Measurements from ENCODE around the gene HNRNPC. TPM values are rescaled to one million over a fixed set of nuclear protein-coding genes. Genes with fewer than 3 reads are reported as not detected.

HNRNPC gene
- total and polyA plus RNA-seq, 8 donors, result 118 to 269 (median 184) TPM

Other genes starting within 250 kb of the HNRNPC start
- 10 to 100 TPM; 37.5 to 75.4 (median 47.4) TPM for gene NDRG2, start 244.4 kb downstream of the HNRNPC start, total RNA-seq
- 100 to 1,000 TPM; 104 to 159 TPM for gene NDRG2, start 244.4 kb downstream of the HNRNPC start, polyA plus RNA-seq
- under 1 TPM in 1 of 6 donors, not detected in 5; 0.23 TPM for gene TPPP2, start 239.2 kb downstream of the HNRNPC start, total RNA-seq
- under 1 TPM; 0.46 to 0.59 TPM for gene TPPP2, start 239.2 kb downstream of the HNRNPC start, polyA plus RNA-seq
- gene RNASE13, start 234.6 kb downstream of the HNRNPC start, total RNA-seq, result under 1 TPM in 2 of 6 donors, not detected in 4; 0.08 to 0.12 TPM
- gene RNASE13, start 234.6 kb downstream of the HNRNPC start, polyA plus RNA-seq, result under 1 TPM; 0.15 to 0.23 TPM
- under 1 TPM in 4 of 6 donors, not detected in 2; 0.23 to 0.78 (median 0.28) TPM for gene RNASE7, start 227.1 kb downstream of the HNRNPC start, total RNA-seq
- gene RNASE7, start 227.1 kb downstream of the HNRNPC start, polyA plus RNA-seq, result under 1 TPM in 1 of 2 donors, not detected in 1; 0.11 TPM
- not detected for gene RNASE8, start 211.6 kb downstream of the HNRNPC start, total RNA-seq
- not detected for gene RNASE8, start 211.6 kb downstream of the HNRNPC start, polyA plus RNA-seq
- gene ARHGEF40, start 199.1 kb downstream of the HNRNPC start, total RNA-seq, result 10 to 100 TPM; 24.5 to 58.0 (median 36.4) TPM
- 10 to 100 TPM; 68.8 to 77.0 TPM for gene ARHGEF40, start 199.1 kb downstream of the HNRNPC start, polyA plus RNA-seq
- 10 to 100 TPM; 13.5 to 23.6 (median 16.1) TPM for gene ZNF219, start 170.8 kb downstream of the HNRNPC start, total RNA-seq
- 10 to 100 TPM; 19.8 to 20.5 TPM for gene ZNF219, start 170.8 kb downstream of the HNRNPC start, polyA plus RNA-seq
- 1 to 10 TPM in 2 of 6 donors, under 1 TPM in 4; 0.16 to 1.6 (median 0.56) TPM for gene TMEM253, start 168.4 kb downstream of the HNRNPC start, total RNA-seq
- gene TMEM253, start 168.4 kb downstream of the HNRNPC start, polyA plus RNA-seq, result 1 to 10 TPM; 1.8 to 4.9 TPM
- not detected for gene OR5AU1, start 113.4 kb downstream of the HNRNPC start, total RNA-seq
- not detected for gene OR5AU1, start 113.4 kb downstream of the HNRNPC start, polyA plus RNA-seq
- under 1 TPM in 3 of 6 donors, not detected in 3; 0.16 to 0.23 (median 0.21) TPM for gene RPGRIP1, start 10.6 kb upstream of the HNRNPC start, total RNA-seq
- gene RPGRIP1, start 10.6 kb upstream of the HNRNPC start, polyA plus RNA-seq, result under 1 TPM; 0.08 to 0.31 TPM
- 10 to 100 TPM; 14.8 to 29.4 (median 19.9) TPM for gene SUPT16H, start 114.6 kb upstream of the HNRNPC start, total RNA-seq
- 10 to 100 TPM; 19.5 to 31.6 TPM for gene SUPT16H, start 114.6 kb upstream of the HNRNPC start, polyA plus RNA-seq
- 10 to 100 TPM; 21.7 to 42.4 (median 25.6) TPM for gene CHD8, start 186.7 kb upstream of the HNRNPC start, total RNA-seq
- gene CHD8, start 186.7 kb upstream of the HNRNPC start, polyA plus RNA-seq, result 10 to 100 TPM; 20.5 to 32.1 TPM
- 10 to 100 TPM in 2 of 6 donors, 1 to 10 TPM in 4; 5.7 to 14.3 (median 8.8) TPM for gene RAB2B, start 207.5 kb upstream of the HNRNPC start, total RNA-seq
- gene RAB2B, start 207.5 kb upstream of the HNRNPC start, polyA plus RNA-seq, result 10 to 100 TPM; 13.8 to 18.6 TPM
- 10 to 100 TPM; 33.7 to 39.7 (median 37.6) TPM for gene TOX4, start 207.8 kb upstream of the HNRNPC start, total RNA-seq
- gene TOX4, start 207.8 kb upstream of the HNRNPC start, polyA plus RNA-seq, result 10 to 100 TPM; 13.2 to 14.7 TPM
- 10 to 100 TPM; 14.2 to 27.6 (median 18.6) TPM for gene METTL3, start 241.9 kb upstream of the HNRNPC start, total RNA-seq
- gene METTL3, start 241.9 kb upstream of the HNRNPC start, polyA plus RNA-seq, result 10 to 100 TPM; 34.2 to 45.8 TPM

All from pancreas (tissue), 8 donors.